ENCODE data around the gene ERFL.

ERFL gene

GRCh38 chr19:41923045-41923788, 5.0 kb downstream of the ERFL start:
- no peak for ATAC-seq
- TF ChIP-seq ZNF565 (CRISPR knock-in tag; conservative IDR thresholded peaks at IDR 0.05; ENCODE audit: low read depth) (no peak), ARNTL (CRISPR knock-in tag; IDR thresholded peaks at IDR 0.05; ENCODE audit: borderline replicate concordance, low read depth) (no peak), POU6F1 (CRISPR knock-in tag; IDR thresholded peaks at IDR 0.05; ENCODE audit: borderline replicate concordance, low read depth) (no peak), RARB (CRISPR knock-in tag; IDR thresholded peaks at IDR 0.05) (no peak), SNAI2 (CRISPR knock-in tag; IDR thresholded peaks at IDR 0.05) (no peak), PPARA (CRISPR knock-in tag; IDR thresholded peaks at IDR 0.05; ENCODE audit: borderline replicate concordance) (no peak)

- TF ChIP-seq GLIS3 (CRISPR knock-in tag; IDR thresholded peaks at IDR 0.05) (no peak), BACH2 (CRISPR knock-in tag; IDR thresholded peaks at IDR 0.05; ENCODE audit: borderline replicate concordance) (no peak), ZFP3 (CRISPR knock-in tag; IDR thresholded peaks at IDR 0.05) (no peak), ZFP30 (CRISPR knock-in tag; IDR thresholded peaks at IDR 0.05) (no peak), ARNTL (CRISPR knock-in tag; IDR thresholded peaks at IDR 0.05; ENCODE audit: borderline replicate concordance, low read depth) (no peak), ZNF8 (CRISPR knock-in tag; IDR thresholded peaks at IDR 0.05) (no peak), CREB5 (CRISPR knock-in tag; IDR thresholded peaks at IDR 0.05; ENCODE audit: low read depth) (no peak), SNAI2 (CRISPR knock-in tag; IDR thresholded peaks at IDR 0.05) (no peak), CSDC2 (CRISPR knock-in tag; IDR thresholded peaks at IDR 0.05) (no peak), ZC3H10 (CRISPR knock-in tag; IDR thresholded peaks at IDR 0.05) (no peak), ESRRG (CRISPR knock-in tag; IDR thresholded peaks at IDR 0.05) (no peak), OSR1 (CRISPR knock-in tag; IDR thresholded peaks at IDR 0.05) (no peak), CSRNP3 (CRISPR knock-in tag; IDR thresholded peaks at IDR 0.05) (no peak), PPARA (CRISPR knock-in tag; IDR thresholded peaks at IDR 0.05; ENCODE audit: borderline replicate concordance) (no peak), TSHZ2 (CRISPR knock-in tag; IDR thresholded peaks at IDR 0.05) (no peak), PATZ1 (CRISPR knock-in tag; IDR thresholded peaks at IDR 0.05; ENCODE audit: borderline replicate concordance) (no peak), RARB (CRISPR knock-in tag; IDR thresholded peaks at IDR 0.05) (no peak), ZNF70 (CRISPR knock-in tag; IDR thresholded peaks at IDR 0.05) (no peak)
- ATAC-seq: no peak
Observed at GRCh38 chr19:41922585-41922984, 5.7 kb downstream of the ERFL start.

All from SK-N-SH treated with all-trans-retinoic acid at 6 μM for 48 hours (cell line).